GM21381 (cell line): ENCODE measurements around the gene DYNLL1.
"Not testable (repeated sequence)": the region's sequence is repeated elsewhere in the genome, so short reads cannot be mapped to it uniquely, and the experiment has no call there.

ENCODE experiments used
- ATAC-seq: cut with Tn5 transposase; IDR thresholded peaks from one replicate; pipeline ENCODE4 v1.9.1; 2021; ENCODE audit warnings: mild to moderate bottlenecking, moderate library complexity; ENCODE audit not compliant: unreplicated experiment

The DYNLL1 gene

DNA sequence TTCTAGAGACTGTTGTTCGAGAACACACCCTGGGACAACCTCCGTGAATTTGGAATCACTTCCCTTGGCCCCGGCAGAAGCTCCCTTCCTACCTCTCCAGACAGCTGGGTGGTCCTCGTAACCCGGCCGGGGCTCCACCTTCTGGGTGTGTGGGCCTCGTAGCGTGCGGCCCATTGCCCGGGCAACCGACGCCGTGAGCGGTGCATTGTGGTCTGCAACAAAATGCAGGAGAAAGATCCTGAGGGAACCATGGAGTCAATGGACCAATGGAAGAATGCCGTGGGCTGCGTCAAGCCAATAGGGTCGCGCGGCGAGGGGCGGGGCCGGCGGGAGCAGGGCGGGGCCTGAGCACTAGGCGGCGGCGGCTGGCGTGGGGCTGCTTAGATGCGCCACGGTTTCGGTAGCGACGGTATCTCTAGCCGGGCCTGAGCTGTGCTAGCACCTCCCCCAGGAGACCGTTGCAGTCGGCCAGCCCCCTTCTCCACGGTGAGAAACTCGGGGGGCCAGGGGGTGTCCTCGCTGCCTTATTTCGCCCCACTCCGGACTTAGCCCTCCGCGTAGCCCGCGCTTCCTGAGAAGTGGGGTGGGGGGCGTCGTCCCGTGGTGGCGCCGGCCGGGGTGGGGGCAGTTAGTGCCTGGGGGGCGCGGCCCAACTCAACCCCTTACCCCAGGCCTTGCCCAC is at the start of gene DYNLL1:
Gene DYNLL1, plus strand, starts transcription at position 383 of the 682 bp plus-strand sequence. CDS start 309 bp downstream, outside the sequence.
- ATAC-seq, result peak; percentile 93

GRCh38 chr12:120446844-120447178 is 49.1 kb upstream of the DYNLL1 start:
- ATAC-seq, result not testable (repeated sequence)

- ATAC-seq, result no peak
Observed at GRCh38 chr12:120447992-120448391, 47.9 kb upstream of the DYNLL1 start.

DNA sequence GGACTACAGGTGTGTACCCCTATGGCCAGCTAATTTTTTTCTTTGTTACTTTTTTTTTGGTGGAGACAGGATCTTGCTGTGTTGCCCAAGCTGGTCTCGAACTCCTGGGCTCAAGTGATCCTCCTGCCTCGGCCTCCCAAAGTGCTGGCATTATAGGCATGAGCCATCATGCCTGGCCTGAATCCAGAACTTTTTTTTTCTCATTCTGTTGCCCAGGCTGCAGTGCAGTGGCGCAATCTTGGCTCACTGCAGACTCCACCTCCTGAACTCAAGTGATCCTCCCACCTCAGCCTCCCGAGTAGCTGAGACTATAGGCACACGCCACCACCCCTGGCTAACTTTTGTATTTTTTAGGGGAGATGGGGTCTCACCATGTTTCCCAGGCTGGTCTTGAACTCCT is 43.4 kb upstream of the DYNLL1 start:
- not testable (repeated sequence) for ATAC-seq

DNA sequence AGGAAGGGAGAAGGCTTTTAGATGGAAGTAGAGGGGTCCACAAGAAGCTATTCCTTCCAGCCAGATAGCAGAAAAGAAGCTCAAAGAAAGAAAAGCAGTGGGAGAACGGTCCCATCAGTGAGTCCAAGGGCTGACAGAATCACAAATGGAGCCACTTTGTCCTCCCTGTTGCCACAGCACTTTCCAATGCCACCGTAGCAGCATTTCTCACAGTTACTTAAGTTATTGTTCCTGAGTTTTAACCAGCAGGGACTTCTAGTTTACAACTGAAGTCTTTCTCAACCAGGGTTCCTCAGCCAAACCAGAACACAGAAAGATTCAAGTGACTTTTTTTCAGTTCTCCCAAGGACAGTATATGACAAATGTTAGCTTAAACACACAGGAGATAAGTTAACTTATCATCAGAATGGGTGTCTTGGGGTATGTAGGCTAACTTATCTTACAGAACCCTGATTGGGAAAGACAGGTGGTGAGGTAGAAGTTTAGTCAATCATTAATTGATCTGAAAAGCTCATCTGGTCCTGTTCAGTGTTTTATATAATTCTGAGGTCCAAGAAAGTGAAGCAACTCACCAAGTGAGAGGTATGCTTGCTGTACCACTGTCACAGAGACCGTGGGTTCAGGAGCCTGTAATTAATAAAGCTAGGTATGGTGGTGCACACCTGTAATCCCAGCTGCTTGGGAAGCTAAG is 42.7 kb upstream of the DYNLL1 start:
- no peak for ATAC-seq

DNA sequence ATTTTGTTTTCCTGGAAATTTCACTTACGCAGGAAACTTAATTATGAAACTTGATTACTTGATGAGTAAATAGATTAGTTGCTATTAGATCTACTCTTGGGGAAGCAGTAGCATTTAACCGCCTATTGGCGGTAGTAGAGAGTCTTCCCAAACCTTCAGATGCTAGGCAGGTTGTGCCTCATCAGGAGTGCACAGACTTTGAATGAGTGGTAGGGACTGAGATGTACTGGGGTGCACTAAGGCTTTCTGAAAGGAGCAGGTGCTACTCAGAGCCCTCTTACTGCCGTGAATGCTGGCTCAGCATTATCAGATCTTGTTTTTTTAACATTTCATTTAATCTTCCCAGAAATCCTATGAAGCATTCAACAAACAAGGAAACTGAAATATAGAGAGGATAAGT is 41.9 kb upstream of the DYNLL1 start:
- no peak for ATAC-seq

GRCh38 chr12:120455302-120455701 is 40.6 kb upstream of the DYNLL1 start:
- no peak for ATAC-seq

GRCh38 chr12:120457133-120457532 is 38.8 kb upstream of the DYNLL1 start:
- ATAC-seq, result no peak

GRCh38 chr12:120460157-120460556 is 35.8 kb upstream of the DYNLL1 start:
- no peak for ATAC-seq

- ATAC-seq, result no peak
Observed at GRCh38 chr12:120462099-120462640, 33.7 kb upstream of the DYNLL1 start.

DNA sequence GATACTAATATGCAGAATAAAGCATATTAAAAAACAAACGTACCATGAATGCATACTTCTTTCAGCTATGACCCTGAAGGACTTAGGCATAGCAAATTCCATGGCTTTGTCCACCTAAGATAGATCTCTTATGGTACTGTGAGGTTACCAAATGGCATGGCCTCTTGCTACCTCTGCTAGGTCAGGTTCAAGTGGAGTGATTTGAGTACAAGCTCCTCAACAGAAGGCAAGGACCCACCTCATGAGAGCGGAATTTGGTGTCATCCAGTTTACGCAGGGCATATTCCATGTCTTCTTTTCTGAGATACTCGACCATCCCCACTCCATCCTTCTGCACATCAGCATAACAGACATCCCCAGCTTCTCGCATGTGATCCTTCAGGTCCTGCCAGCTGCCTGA is 32.2 kb upstream of the DYNLL1 start:
- ATAC-seq, result no peak

DNA sequence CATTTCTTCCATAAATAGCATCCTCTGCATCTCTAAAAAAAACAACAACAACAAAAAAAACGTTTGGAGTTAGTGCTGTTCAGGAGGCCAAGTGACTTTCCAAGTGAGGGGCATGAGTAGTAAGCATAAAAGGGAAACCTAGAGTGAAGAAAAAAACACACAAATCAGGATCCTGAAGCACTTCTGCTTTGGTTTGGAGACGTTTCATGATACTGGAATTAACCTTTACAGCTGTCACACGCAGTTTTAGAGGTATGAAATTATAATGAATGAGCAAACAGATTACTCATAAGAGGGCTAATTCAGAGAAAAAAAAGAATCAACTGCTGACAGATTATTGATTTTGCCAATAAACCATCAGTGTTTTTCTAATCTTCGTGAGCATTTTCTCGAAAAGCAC is 30.2 kb upstream of the DYNLL1 start:
- no peak for ATAC-seq

DNA sequence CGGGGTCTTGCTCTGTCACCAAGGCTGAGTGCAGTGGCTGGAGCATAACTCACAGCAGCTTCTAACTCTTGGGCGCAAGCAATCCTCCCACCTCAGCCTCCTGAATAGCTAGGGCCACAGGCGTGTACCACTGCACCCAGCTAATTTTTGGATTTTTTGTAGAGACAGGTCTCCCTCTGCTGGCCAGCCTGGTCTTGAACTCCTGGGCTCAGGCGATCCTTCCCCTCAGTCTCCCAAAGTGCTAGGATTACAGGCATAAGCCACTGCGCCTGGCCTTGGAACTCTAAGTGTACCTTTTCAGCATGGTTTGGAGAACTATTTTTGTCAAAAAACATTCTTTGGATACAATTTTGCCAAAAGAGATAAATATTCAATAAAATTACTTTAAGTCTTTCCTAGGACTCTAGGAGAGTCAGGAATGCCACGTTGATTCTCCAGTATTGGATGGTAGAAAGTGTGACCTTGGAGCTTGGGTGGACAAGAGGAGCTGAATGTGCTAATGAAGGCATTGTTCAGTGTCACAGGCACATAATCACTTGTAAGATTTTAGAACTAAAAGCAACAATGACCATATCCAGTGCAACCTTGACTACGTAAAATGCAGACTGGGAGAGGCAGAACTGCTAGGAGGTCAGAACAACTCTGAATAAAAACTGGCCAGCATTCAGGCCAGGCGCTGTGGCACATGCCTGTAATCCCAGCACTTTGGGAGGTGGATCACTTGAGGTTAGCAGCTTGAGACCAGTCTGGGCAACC is 29.2 kb upstream of the DYNLL1 start:
- ATAC-seq, result no peak

DNA sequence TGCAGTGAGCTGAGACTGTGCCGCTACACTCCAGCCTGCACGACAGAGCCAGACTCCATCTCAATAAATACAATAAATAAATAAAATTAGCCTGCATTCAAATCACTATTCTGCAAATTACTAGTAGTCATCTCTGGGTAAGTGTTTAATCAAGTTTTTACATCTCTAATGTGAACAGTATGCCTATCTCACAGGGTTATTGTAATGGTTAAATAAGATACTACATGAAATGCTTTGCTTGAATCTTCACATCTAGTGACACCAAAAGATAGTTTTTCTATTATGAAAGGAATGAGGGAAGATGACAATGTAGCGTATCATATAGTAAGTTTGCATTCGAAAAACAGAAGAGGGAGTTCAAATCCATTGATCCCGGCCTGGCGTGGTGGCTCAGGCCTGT is 28.5 kb upstream of the DYNLL1 start:
- ATAC-seq, result no peak

- ATAC-seq, result no peak
Observed at GRCh38 chr12:120468325-120468820, 27.5 kb upstream of the DYNLL1 start.

DNA sequence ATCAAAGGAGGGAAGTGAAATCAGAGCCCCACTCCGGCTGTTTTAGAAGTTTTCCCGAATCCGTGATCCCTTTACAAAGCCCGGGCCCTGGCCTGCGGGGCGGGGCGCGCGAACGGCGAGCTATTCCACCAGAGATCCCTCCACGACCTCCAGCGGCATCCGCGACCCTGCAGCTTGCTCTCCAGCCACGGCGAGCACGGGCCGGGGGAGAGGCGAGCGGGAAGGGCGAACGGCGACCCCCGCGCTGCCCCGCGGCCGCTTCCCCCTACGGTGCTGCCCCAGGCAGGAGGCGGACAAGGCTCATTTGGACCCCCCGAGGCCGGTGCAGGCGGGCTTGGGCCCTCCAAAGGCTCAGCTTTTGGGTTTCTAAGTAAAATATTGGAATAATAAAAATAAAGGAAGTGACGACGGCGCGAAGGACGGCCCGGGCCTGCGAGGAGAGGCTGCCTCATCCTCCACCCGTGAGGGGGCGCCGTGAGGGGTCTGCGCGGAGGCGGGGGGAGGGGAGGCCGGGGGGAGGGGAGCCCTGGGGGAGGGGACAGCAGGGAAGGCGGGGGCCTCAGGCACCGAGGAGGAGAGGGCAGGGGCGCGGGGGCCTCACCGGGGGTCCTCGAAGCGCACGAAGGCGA is 27.0 kb upstream of the DYNLL1 start:
- peak; percentile 28 for ATAC-seq

DNA sequence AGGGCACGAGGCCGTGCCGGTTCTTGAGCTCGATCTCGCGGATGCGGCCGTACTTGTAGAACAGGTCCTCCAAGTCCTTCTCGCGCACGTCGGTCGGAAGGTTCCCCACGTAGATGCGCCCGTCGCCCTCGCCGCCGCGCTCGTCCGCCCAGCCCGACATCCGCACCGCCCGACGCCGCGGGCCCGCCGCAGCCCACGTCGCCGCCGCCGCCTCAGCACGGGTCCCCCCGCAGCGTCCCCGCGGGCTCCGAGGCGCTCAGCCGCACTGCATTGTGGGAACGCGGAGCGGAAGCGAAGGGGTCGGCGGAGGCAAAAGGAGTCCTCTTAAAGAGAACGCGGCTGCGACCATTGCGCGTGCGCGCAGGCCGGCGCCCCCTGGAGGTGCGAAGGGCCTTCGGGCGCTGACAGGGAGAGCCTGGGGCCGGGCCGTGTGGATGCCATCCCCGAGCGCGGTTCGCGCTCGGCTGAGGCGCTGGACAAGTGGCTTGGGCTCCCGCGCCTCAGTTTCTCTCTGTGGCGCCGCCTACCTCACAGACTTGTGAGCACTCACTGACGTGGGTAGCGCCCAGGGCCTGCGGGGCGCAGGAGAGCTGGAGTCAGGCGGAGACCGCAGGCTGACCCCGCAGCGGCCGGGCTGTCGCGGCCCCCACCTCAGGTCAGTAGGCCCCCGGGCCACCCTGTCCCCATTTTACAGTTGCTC is 26.3 kb upstream of the DYNLL1 start, which contains the start of gene SRSF9:
Gene SRSF9, minus strand, starts transcription at position 299 of the 700 bp plus-strand sequence. Its CDS starts 139 bp downstream, at position 160.
- peak; percentile 77 for ATAC-seq

- no peak for ATAC-seq
Observed at GRCh38 chr12:120470150-120470784, 25.6 kb upstream of the DYNLL1 start.

GRCh38 chr12:120472521-120472920 is 23.4 kb upstream of the DYNLL1 start:
- ATAC-seq, result no peak
